Esophagus muscularis mucosa (tissue), 4 donors: ENCODE measurements around the gene SZRD1. TPM values are rescaled to one million over a fixed set of nuclear protein-coding genes. Genes with fewer than 3 reads are reported as not detected.

Experiments
- DNase-seq: peaks from one replicate; pipeline ENCODE4 v3.0.0-alpha.2; 2017; ENCODE audit errors: extremely low spot score
- H3K27ac ChIP-seq, 4 donors: fragments of 200-600 bp; sonication (generic); replicated peaks in 1 of 4; 1 replicate in 3 of 4; 2 replicates in 1 of 4; pipeline ENCODE4 v1.5.1; 2016 to 2019; ENCODE audit warnings: mild to moderate bottlenecking in 1 of 4
- H3K27me3 ChIP-seq, 4 donors: fragments of 200-600 bp; sonication (generic); one replicate each; pipeline versions ENCODE4 v1.5.1 to v1.6.0; 2016 to 2019
- H3K36me3 ChIP-seq, 4 donors: fragments of 200-600 bp; sonication (generic); one replicate each; pipeline ENCODE4 v1.5.1; 2016 to 2019
- H3K4me1 ChIP-seq, 4 donors: fragments of 200-600 bp; sonication (generic); one replicate each; pipeline ENCODE4 v1.5.1; 2016 to 2019
- H3K4me3 ChIP-seq, 4 donors: fragments of 200-600 bp; sonication (generic); 1 replicate in 2 of 4; 2 replicates in 2 of 4; pipeline ENCODE4 v1.5.1; 2016 to 2019; ENCODE audit warnings: mild to moderate bottlenecking in 4 of 4, moderate library complexity in 1 of 4
- H3K9me3 ChIP-seq, 4 donors: fragments of 200-600 bp; sonication (generic); 1 replicate in 3 of 4; 2 replicates in 1 of 4; pipeline ENCODE4 v1.5.1; 2016 to 2019
- CTCF ChIP-seq, 3 experiments: fragments of 200-600 bp in 2 of 3; fragments of 450-650 bp in 1 of 3; sonication (generic) in 2 of 3; IDR thresholded peaks; one replicate each; pipeline ENCODE4 v1.5.1; 2017 to 2019; ENCODE audit warnings: antibody characterized with exemption in 3 of 3, mild to moderate bottlenecking in 2 of 3, moderate library complexity in 1 of 3
- EP300 ChIP-seq: sonication (generic); formaldehyde crosslinking; IDR thresholded peaks from one replicate; pipeline ENCODE4 v1.6.1; 2017; ENCODE audit warnings: antibody characterized with exemption
- POLR2A ChIP-seq: fragments of 450-650 bp; IDR thresholded peaks from one replicate; pipeline ENCODE4 v1.6.1; 2017; ENCODE audit warnings: antibody characterized with exemption, moderate library complexity, mild to moderate bottlenecking, low read depth
- POLR2AphosphoS5 ChIP-seq, 2 donors: sonication (generic); formaldehyde crosslinking; IDR thresholded peaks; one replicate each; pipeline ENCODE4 v1.6.1; 2017; ENCODE audit warnings: antibody characterized with exemption in 2 of 2
- WGBS: methylation state at CpG from one replicate; pipeline ENCODE4 v1.1.5; 2018; 5-methylcytosine and 5-hydroxymethylcytosine counted together
- intact Hi-C: fragments of 100-400 bp; cut with DNase I; formaldehyde crosslinking; loops from one replicate; pipeline ENCODE4 v1.15.1; 2023
- total RNA-seq, 4 donors: library from RNA; depleted of rRNA; stranded (reverse); fragments of >200 nt; gene quantifications; one replicate each; pipeline versions ENCODE4 v1.1.0 to v1.2.1, GENCODE V29; 2016

Gene SZRD1
- total RNA-seq, 4 donors from 2014 or later, result 70.2 to 110 (median 98.3) TPM

GRCh38 chr1:16402742-16403141 is 35.7 kb downstream of the SZRD1 start:
- no peak for DNase-seq
- Histone ChIP-seq H3K9me3 (no peaks in the 10 kb centered on the region), H3K27me3 (no peaks in the 10 kb centered on the region), H3K36me3 (peaks cover 6 to 28% (median 16%) of the 10 kb centered on the region in 4 donors), H3K27ac (no peak overlapping the region), H3K4me1 (no peaks in the 10 kb centered on the region), H3K4me3 (no peak overlapping the region)
- WGBS, result 90% methylated on average over 9 of the region's 10 CpGs
- intact Hi-C loops, result no loop called here
- no peak for TF ChIP-seq CTCF (IDR thresholded peaks at IDR 0.05)
- TF ChIP-seq EP300, result no peak
- TF ChIP-seq POLR2AphosphoS5 (IDR thresholded peaks at IDR 0.05), result no peak
- no peak for TF ChIP-seq POLR2A

DNA sequence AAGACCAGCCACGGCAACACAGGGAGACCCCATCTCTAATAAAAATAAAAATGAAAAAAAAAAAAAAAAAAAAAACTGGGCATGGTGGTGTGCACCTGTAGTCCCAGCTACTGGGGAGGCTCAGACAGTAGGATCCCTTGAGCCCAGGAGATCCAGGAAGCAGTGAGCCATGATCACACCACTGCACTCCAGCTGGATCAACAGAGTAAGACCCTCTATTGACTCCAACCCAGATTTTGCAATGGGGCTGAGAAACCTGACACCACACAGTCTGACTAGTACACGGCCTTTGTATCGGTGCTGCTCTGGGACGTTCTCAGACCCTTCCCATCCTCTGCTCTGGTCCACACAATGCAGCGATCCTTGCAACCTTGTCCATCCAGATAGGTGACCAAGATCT is 38.4 kb downstream of the SZRD1 start:
- WGBS, result 75% methylated on average over 5 of the region's 5 CpGs
- Histone ChIP-seq H3K27me3 (no peaks in the 10 kb centered on the region), H3K4me1 (no peaks in the 10 kb centered on the region), H3K27ac (no peak overlapping the region), H3K4me3 (no peak overlapping the region), H3K36me3 (peaks cover 0 to 1% (median 0%) of the 10 kb centered on the region in 4 donors), H3K9me3 (no peaks in the 10 kb centered on the region)
- DNase-seq, result no peak
- TF ChIP-seq POLR2AphosphoS5 (IDR thresholded peaks at IDR 0.05) (no peak), CTCF (IDR thresholded peaks at IDR 0.05) (no peak), EP300 (no peak), POLR2A (no peak)
- intact Hi-C loops, result no loop called here

DNA sequence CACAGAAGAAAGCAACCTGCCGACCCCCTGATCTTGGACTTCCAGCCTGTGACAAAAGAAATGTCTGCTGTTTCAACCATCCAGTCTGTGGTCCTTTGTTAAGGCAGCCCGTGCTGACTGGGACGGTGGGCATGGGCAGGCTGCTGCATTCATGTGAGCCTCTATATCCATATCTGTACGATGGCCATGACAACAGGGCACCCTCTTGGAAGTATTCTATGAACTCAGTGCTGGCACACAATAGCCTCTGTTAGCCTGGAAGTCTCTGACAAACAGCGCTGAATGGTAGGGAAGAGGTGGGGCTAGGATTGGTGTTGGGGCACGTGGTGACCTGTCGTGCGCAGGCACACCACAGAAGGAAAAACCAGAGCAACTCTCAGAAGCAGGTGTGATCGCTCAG is 39.8 kb downstream of the SZRD1 start:
- Histone ChIP-seq H3K27ac (no peak overlapping the region), H3K4me3 (no peak overlapping the region), H3K9me3 (no peaks in the 10 kb centered on the region), H3K4me1 (no peaks in the 10 kb centered on the region), H3K27me3 (no peaks in the 10 kb centered on the region), H3K36me3 (no peaks in the 10 kb centered on the region)
- DNase-seq, result no peak
- WGBS, result 78% methylated on average over 8 of the region's 9 CpGs
- TF ChIP-seq EP300 (no peak), CTCF (IDR thresholded peaks at IDR 0.05) (no peak), POLR2A (no peak), POLR2AphosphoS5 (IDR thresholded peaks at IDR 0.05) (no peak)
- intact Hi-C loops, result no loop called here

GRCh38 chr1:16409536-16410152 is 42.6 kb downstream of the SZRD1 start:
- TF ChIP-seq EP300 (no peak), CTCF (IDR thresholded peaks at IDR 0.05) (no peak), POLR2AphosphoS5 (IDR thresholded peaks at IDR 0.05) (no peak), POLR2A (no peak)
- Histone ChIP-seq H3K36me3 (no peaks in the 10 kb centered on the region), H3K4me3 (no peak overlapping the region), H3K27me3 (no peaks in the 10 kb centered on the region), H3K4me1 (no peaks in the 10 kb centered on the region), H3K27ac (no peak overlapping the region), H3K9me3 (no peaks in the 10 kb centered on the region)
- DNase-seq, result no peak
- intact Hi-C loops, result no loop called here
- 83% methylated on average over 23 of the region's 25 CpGs for WGBS

DNA sequence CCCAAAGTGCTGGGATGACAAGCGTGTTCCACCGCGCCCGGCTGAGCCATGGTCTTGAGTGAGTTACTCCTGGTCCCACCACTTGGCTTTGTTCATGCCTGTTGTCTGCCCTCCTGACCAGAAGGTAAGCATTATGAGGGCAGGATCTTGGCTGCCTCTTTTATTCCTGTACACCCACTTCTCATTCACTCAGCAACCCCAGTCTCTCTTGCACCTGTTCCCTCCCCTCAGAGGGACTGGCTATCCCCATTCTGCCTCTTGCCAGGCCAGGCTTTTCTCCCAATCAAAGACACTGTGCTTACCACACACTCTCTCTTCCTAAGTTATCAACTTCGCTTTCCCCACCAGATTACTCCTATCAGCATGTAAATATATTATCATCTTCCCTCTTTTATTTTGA is 43.8 kb downstream of the SZRD1 start:
- Histone ChIP-seq H3K9me3 (no peaks in the 10 kb centered on the region), H3K36me3 (no peaks in the 10 kb centered on the region)
- WGBS, result 92% methylated on average over 5 of the region's 5 CpGs

More for the DNA sequence above, 43.8 kb downstream of the SZRD1 start:
- no peak overlapping the region for H3K27ac ChIP-seq
- DNase-seq, result no peak
- H3K4me1 ChIP-seq, result no peaks in the 10 kb centered on the region
- H3K27me3 ChIP-seq, result no peaks in the 10 kb centered on the region
- no peak for TF ChIP-seq POLR2AphosphoS5 (IDR thresholded peaks at IDR 0.05)
- TF ChIP-seq POLR2A, result no peak
- TF ChIP-seq EP300, result no peak
- intact Hi-C loops, result no loop called here
- no peak overlapping the region for H3K4me3 ChIP-seq
